Central memory CD4-positive, alpha-beta T cell (primary cell): ENCODE measurements around the gene TTC7B.

ENCODE experiments used
- DNase-seq: peaks from one replicate; pipeline ENCODE4 v3.0.0; 2022

TTC7B gene

GRCh38 chr14:90773705-90774104 lies 42.5 kb downstream of the TTC7B start:
- no peak for DNase-seq

- DNase-seq: no peak
Observed at GRCh38 chr14:90773196-90773486, 43.1 kb downstream of the TTC7B start.

- DNase-seq: no peak
Observed at GRCh38 chr14:90767899-90768298, 48.3 kb downstream of the TTC7B start.

GRCh38 chr14:90760591-90761316 lies 55.5 kb downstream of the TTC7B start:
- no peak for DNase-seq

- no peak for DNase-seq
Observed at GRCh38 chr14:90760078-90760444, 56.2 kb downstream of the TTC7B start.

- DNase-seq: no peak
Observed at GRCh38 chr14:90759370-90760077, 56.7 kb downstream of the TTC7B start.

GRCh38 chr14:90758959-90759358 lies 57.3 kb downstream of the TTC7B start:
- DNase-seq: no peak

- peak; percentile 91 for DNase-seq
Observed at GRCh38 chr14:90758028-90758889, 58.0 kb downstream of the TTC7B start.

GRCh38 chr14:90757452-90757851 lies 58.8 kb downstream of the TTC7B start:
- DNase-seq: no peak

GRCh38 chr14:90756755-90757345 lies 59.4 kb downstream of the TTC7B start:
- no peak for DNase-seq

GRCh38 chr14:90755661-90756304 lies 60.4 kb downstream of the TTC7B start:
- no peak for DNase-seq

GRCh38 chr14:90753456-90754005 lies 62.7 kb downstream of the TTC7B start:
- no peak for DNase-seq

- DNase-seq: no peak
Observed at GRCh38 chr14:90750701-90751100, 65.5 kb downstream of the TTC7B start.

- DNase-seq: no peak
Observed at GRCh38 chr14:90750191-90750590, 66.0 kb downstream of the TTC7B start.

GRCh38 chr14:90747909-90748308 lies 68.3 kb downstream of the TTC7B start:
- DNase-seq: no peak

- DNase-seq: no peak
Observed at GRCh38 chr14:90743826-90744225, 72.4 kb downstream of the TTC7B start.

- no peak for DNase-seq
Observed at GRCh38 chr14:90743425-90743824, 72.8 kb downstream of the TTC7B start.

- no peak for DNase-seq
Observed at GRCh38 chr14:90742729-90743128, 73.5 kb downstream of the TTC7B start.

GRCh38 chr14:90742252-90742651 lies 74.0 kb downstream of the TTC7B start:
- no peak for DNase-seq

GRCh38 chr14:90741682-90741946 lies 74.6 kb downstream of the TTC7B start:
- no peak for DNase-seq

GRCh38 chr14:90740946-90741681 lies 75.1 kb downstream of the TTC7B start:
- DNase-seq: no peak

GRCh38 chr14:90740081-90740480 lies 76.1 kb downstream of the TTC7B start:
- no peak for DNase-seq
